Epithelial cell of esophagus (primary cell): ENCODE measurements around the gene BRD3.
"Not testable (repeated sequence)": the region's sequence is repeated elsewhere in the genome, so short reads cannot be mapped to it uniquely, and the experiment has no call there.

Experiments
- DNase-seq: peaks from one replicate; pipeline ENCODE4 v3.0.0; 2010; ENCODE audit warnings: low read depth
- H3K4me3 ChIP-seq: 2 replicates; pipeline ENCODE4 v1.5.1; 2011; ENCODE audit warnings: mild to moderate bottlenecking, low read length, control low read depth
- TF ChIP-seq, protein P1 (sequence below): IDR thresholded peaks from 2 replicates; pipeline ENCODE4 v1.5.1; 2011; ENCODE audit warnings: low read depth, mild to moderate bottlenecking, low read length, control low read depth, inconsistent platforms; ENCODE audit not compliant: insufficient read depth; ENCODE audit errors: missing control alignments

The BRD3 gene

GRCh38 chr9:134067904-134068743 is at the start of gene BRD3:
TSS of gene BRD3 (minus strand) at chr9:134068026. CDS start at chr9:134053477, 14,549 bp downstream.
- peak within 1 kb of the TSS; percentile 77 for H3K4me3 ChIP-seq
- peak; percentile 92 for DNase-seq
- TF ChIP-seq, protein P1, sequence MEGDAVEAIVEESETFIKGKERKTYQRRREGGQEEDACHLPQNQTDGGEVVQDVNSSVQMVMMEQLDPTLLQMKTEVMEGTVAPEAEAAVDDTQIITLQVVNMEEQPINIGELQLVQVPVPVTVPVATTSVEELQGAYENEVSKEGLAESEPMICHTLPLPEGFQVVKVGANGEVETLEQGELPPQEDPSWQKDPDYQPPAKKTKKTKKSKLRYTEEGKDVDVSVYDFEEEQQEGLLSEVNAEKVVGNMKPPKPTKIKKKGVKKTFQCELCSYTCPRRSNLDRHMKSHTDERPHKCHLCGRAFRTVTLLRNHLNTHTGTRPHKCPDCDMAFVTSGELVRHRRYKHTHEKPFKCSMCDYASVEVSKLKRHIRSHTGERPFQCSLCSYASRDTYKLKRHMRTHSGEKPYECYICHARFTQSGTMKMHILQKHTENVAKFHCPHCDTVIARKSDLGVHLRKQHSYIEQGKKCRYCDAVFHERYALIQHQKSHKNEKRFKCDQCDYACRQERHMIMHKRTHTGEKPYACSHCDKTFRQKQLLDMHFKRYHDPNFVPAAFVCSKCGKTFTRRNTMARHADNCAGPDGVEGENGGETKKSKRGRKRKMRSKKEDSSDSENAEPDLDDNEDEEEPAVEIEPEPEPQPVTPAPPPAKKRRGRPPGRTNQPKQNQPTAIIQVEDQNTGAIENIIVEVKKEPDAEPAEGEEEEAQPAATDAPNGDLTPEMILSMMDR: no peak

GRCh38 chr9:134112561-134112960 is 44.7 kb upstream of the BRD3 start:
- TF ChIP-seq, protein P1: no peak
- no peak overlapping the region for H3K4me3 ChIP-seq
- DNase-seq: no peak

- H3K4me3 ChIP-seq: no peak overlapping the region
- no peak for DNase-seq
- TF ChIP-seq, protein P1: no peak
Measured at GRCh38 chr9:134111064-134111463, 43.2 kb upstream of the BRD3 start.

DNA sequence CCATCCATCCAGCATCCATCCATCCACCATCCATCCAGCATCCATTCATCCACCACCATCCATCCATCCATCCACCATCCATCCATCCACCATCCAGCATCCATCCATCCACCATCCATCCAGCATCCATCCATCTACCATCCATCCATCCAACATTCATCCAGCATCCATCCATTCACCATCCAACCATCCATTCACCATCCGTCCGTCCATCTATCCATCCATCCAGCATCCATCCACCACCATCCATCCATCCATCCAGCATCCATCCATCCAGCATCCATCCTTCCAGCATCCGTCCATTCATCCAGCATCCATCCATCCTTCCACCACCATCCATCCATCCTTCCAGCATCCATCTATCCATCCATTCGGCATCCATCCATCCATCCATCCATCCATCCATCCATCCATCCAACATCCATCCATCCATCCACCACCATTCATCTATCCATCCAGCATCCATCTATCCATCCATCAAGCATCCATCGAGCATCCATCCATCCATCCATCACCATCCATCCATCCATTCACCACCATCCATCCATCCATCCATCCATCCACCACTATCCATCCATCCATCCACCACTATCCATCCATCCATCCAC is 35.7 kb upstream of the BRD3 start:
- H3K4me3 ChIP-seq: no peak overlapping the region
- DNase-seq: no peak
- TF ChIP-seq, protein P1: no peak

- TF ChIP-seq, protein P1: no peak
- DNase-seq: no peak
- no peak overlapping the region for H3K4me3 ChIP-seq
Measured at GRCh38 chr9:134101623-134102149, 33.9 kb upstream of the BRD3 start.

DNA sequence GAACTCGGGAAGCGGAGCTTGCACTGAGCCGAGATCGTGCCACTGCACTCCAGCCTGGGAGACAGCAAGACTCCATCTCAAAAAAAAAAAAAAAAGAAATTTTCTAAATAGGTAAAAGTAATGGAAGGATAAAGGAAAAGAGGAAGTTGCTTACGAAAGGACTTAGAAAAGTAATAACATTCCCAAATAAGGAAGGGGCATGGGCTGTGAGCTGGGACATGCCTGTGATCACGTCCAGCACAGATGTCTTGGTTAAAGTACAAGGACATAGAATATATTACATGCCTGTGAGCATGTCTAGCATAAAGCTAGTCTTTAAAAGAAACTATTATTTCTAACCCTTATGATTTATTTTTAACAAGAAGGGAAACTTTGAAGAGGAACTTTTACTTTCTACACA is 33.3 kb upstream of the BRD3 start:
- not testable (repeated sequence) for DNase-seq, H3K4me3 ChIP-seq

DNA sequence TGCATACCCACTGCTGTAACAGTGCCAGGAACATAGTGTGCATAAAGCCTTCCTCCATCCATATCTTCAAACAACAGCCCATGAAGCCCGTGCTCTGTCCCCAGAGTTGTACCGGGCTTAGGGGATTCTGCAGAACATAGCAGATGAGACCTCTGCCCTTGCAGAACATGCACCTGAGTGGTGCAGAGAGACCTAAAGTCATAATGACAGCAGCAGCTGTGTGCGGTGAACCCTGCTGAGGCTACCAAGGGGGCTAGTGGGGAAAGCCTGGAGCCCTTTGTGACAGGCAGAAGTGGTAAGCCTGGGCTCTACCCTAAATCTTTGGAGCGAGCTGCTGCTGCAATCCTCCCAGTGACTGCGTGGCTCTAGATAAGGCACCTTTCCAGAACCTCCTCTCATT is 32.2 kb upstream of the BRD3 start:
- H3K4me3 ChIP-seq: no peak overlapping the region
- no peak for DNase-seq
- TF ChIP-seq, protein P1: no peak
